ENCODE results near the gene CADPS2.

The CADPS2 gene

DNA sequence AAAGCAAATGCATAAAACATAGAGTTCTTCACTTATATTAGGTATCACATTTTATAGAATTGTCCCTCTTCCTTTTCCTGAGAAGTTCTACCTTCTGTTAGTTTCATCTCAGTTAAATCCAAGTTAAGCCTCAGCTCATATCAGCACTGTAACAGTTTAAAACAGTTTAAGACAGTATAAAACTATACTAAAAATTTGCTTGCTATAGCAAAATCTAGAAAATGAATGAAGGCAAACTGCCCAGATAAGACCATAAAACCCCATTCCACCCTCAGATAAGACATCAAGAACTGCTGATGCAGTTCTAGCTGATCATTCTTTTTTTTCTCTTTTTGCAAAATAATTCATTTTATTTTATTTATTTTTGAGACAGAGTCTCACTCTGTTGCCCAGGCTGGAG lies 364.5 kb downstream of the CADPS2 start:
- DNase-seq (ENCODE audit: low read depth), result no peak

DNA sequence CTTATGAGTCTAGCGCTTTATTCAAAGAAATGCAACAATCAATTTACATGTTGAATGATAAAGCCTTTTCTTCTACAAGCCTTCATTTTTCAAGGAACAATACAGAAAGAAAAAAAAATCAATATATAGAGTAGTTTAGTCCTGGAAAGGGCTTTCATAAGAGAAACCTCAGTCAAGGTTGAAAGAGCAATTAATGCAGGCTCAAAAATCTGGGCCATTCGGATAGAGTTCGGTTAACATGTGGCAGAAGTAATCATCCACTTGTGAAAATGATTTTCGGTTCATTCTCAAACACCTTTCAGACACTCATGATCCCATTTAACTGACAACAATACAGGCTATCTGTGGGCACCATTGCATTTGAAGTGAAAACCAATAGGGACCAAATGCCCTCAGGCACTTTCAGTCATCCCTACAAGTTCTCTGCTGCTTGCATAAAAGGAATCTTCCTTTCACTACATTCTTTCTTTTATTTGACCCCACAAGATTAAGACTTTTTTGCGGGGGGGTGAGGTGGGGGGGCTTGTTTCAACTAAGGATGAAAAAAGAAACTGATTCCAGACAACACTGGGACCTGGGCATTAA lies 365.2 kb downstream of the CADPS2 start:
- no peak for DNase-seq (ENCODE audit: low read depth)

DNA sequence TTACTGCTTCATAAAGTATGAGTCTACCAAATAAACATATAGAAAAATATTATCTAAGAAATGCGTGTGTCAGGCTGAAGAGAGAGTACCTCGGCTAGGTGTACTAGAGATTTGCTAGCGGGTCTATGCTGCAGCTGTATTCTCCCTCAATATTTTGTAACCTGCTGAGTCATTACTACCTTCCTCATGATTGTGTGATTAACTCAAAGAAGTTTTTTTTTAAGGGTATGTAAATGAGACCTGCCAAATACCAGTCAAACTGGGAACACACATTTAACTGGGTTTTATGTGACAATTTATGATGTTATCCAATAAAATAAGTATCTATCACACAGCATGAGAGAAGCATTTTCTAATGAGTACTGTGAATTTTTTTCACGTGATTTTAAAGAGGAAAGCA lies 367.8 kb downstream of the CADPS2 start:
- DNase-seq (ENCODE audit: low read depth), result no peak

- no peak for DNase-seq (ENCODE audit: low read depth)
These were observed 368.7 kb downstream of the CADPS2 start for GRCh38 chr7:122517576-122517975.

- no peak for DNase-seq (ENCODE audit: low read depth)
These were observed 370.9 kb downstream of the CADPS2 start for GRCh38 chr7:122515404-122515803.

- no peak for DNase-seq (ENCODE audit: low read depth)
These were observed 375.0 kb downstream of the CADPS2 start for GRCh38 chr7:122511268-122511667.

- DNase-seq (ENCODE audit: low read depth), result no peak
These were observed 378.7 kb downstream of the CADPS2 start for GRCh38 chr7:122507591-122507990.

GRCh38 chr7:122492007-122492406 lies 394.3 kb downstream of the CADPS2 start:
- DNase-seq (ENCODE audit: low read depth), result no peak

GRCh38 chr7:122488241-122488640 lies 398.0 kb downstream of the CADPS2 start:
- no peak for DNase-seq (ENCODE audit: low read depth)

- DNase-seq (ENCODE audit: low read depth), result no peak
These were observed 399.1 kb downstream of the CADPS2 start for GRCh38 chr7:122487131-122487530.

- DNase-seq (ENCODE audit: low read depth), result peak; percentile 26
These were observed 400.4 kb downstream of the CADPS2 start for GRCh38 chr7:122485856-122486255.

DNA sequence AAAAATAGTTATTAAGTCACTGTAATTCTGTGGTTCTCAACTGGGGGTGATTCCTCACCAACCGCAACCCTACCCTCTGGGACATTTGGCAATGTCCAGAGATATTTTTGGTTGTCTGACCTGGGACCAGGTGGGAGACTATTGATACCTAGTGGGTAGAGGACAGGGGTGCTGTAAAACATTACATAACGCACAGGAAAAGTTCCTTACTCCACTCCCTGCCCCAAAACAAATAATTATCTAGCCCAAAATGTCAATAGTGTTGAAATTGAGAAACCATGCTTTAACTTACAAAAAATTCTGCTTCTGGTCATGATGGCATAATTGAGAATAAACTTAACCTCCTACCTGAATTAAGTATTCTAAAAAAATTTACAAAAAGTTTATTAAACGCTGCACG lies 404.0 kb downstream of the CADPS2 start:
- no peak for DNase-seq (ENCODE audit: low read depth)

- no peak for DNase-seq (ENCODE audit: low read depth)
These were observed 415.4 kb downstream of the CADPS2 start for GRCh38 chr7:122470859-122471258.

DNA sequence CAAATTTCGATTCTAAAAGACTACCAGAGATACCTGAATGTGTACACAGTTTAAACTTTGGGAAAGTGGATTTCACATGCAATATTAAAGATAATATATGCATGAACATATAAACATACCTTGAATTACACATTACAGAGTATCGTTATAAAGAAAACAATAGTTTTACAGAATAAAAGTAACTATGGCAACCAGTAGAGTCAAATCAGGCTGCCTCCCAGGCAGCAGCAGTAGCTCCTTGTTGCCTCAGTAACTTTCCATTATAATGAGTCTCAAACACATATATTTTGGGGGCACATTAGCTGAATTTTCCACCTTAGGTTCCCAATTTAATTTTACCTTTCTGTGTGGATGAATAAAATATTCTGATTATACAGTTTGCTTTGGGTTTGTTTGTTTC lies 417.3 kb downstream of the CADPS2 start:
- no peak for DNase-seq (ENCODE audit: low read depth)

- no peak for DNase-seq (ENCODE audit: low read depth)
These were observed 418.4 kb downstream of the CADPS2 start for GRCh38 chr7:122467661-122468449.

DNA sequence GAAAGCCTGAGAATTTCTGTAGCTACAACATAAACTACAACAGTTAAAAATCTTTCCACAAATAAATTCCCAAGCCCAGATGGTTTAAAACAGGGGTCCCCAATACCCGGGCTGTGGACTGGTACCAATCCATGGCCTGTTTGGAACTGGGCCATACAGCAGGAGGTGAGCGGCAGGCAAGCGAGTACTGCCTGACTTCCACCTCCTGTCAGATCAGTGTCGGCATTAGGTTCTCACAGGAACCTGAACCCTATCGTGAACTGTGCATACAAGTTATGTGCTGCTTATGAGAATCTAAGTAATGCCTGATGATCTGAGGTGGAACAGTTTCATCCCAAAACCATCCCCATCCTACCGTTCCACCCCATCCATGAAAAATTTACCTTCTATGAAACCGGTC lies 421.0 kb downstream of the CADPS2 start:
- DNase-seq (ENCODE audit: low read depth), result no peak

DNA sequence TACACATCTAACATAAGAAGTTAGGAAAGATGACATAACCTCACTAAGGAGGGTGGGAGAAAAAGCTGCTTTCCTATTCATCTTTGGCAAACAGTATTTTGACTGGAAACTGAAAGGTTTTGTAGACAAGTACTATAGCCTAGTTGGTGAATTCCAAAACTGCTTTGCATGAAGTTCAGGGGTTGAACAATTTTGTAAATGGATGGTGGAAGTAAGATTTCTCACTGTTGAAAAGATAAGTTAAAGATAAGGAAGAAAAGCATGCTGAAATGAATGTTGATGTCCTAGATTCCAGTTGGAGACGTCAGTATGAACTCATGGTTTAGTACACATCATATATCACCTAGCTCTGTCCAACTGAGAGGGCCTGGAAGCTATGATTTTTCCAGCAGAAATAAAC lies 422.6 kb downstream of the CADPS2 start:
- no peak for DNase-seq (ENCODE audit: low read depth)

GRCh38 chr7:122460936-122461335 lies 425.3 kb downstream of the CADPS2 start:
- no peak for DNase-seq (ENCODE audit: low read depth)

DNA sequence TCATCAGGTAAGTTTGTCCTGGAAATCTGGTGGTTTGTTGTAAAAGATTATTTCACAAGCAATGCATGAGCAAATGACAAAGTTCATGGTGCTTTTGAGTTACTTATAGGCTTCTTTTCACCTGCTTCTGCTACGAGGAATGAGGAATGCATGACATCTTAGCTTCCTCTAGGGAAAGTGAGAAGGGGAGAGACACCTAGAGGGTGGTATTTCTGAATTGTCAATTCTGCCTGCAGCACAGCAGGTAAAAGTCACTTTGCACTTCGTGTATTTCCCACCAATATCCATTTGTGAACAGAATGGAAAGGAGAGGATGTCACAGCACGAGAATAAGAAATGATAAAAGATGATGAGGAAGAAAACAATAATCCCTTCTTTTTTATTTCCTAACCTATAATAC lies 428.3 kb downstream of the CADPS2 start:
- no peak for DNase-seq (ENCODE audit: low read depth)

DNA sequence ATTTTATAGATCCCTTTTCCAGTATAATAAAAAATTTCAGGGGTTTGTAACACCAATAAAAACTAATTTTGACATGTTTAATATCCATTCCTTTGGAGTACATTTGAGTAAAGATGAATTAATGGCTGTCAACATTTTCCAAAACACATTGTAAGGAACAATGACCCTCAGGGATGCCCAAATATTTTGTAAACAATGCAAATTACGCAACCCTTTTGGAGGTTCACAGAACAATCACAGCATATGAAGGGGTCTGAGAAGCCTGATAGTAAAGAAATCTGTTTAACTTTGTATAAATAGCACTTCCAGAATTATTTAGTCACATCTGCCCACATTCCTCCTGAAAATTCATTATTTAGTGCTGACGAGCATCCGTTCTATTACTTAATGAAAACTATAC lies 428.9 kb downstream of the CADPS2 start:
- no peak for DNase-seq (ENCODE audit: low read depth)

GRCh38 chr7:122454776-122455507 lies 431.3 kb downstream of the CADPS2 start:
- DNase-seq (ENCODE audit: low read depth), result no peak

DNA sequence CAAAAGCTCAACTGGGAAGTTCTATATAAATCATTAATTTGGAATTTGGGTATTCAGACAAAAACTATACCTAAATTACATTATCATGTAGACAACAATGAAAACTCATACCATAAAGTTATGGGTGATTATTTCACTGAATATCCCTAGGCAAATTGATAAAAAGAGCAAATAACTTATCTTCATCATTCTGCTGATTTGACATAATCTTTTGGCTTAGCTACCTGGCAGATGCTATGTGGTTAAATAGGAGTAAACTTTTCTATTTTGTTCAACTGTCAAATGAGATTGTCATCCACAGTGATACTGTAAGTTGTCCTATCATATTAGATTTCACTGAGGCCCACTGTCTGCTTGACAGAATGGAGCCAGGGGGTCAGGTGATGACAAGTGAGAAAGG lies 432.8 kb downstream of the CADPS2 start:
- no peak for DNase-seq (ENCODE audit: low read depth)

- DNase-seq (ENCODE audit: low read depth), result no peak
These were observed 437.2 kb downstream of the CADPS2 start for GRCh38 chr7:122448893-122449589.

All from GM04504 (cell line).